GM12878 (cell line): ENCODE measurements around the gene ARPC1B. TPM values are rescaled to one million over a fixed set of nuclear protein-coding genes. Genes with fewer than 3 reads are reported as not detected.

Source experiments
- BACH1 ChIP-seq: fragments of 450-650 bp; IDR thresholded peaks from 2 replicates; pipeline ENCODE4 v1.6.1; 2017; ENCODE audit warnings: mild to moderate bottlenecking, borderline replicate concordance
- BCLAF1 ChIP-seq: fragments of 450-650 bp; IDR thresholded peaks from 2 replicates; pipeline ENCODE4 v1.6.1; 2017; ENCODE audit warnings: antibody characterized with exemption, mild to moderate bottlenecking, moderate library complexity
- BHLHE40 ChIP-seq, 2 experiments: fragments of 450-650 bp in 1 of 2; IDR thresholded peaks; 2 replicates each; pipeline ENCODE4 v1.6.1; 2011 to 2017; ENCODE audit warnings: low read depth in 2 of 2, borderline replicate concordance in 1 of 2, improper control_type of control experiment in 1 of 2, low read length in 1 of 2, mild to moderate bottlenecking in 1 of 2
- DPF2 ChIP-seq: fragments of 450-650 bp; IDR thresholded peaks from 2 replicates; pipeline ENCODE4 v1.6.1; 2017; ENCODE audit warnings: mild to moderate bottlenecking
- EGR1 ChIP-seq, 2 experiments: IDR thresholded peaks; 1 replicate in 1 of 2; 2 replicates in 1 of 2; pipeline ENCODE4 v1.6.1; 2011 to 2012; ENCODE audit warnings: low read depth in 2 of 2, low read length in 2 of 2, borderline replicate concordance in 1 of 2, mild to moderate bottlenecking in 1 of 2, moderate library complexity in 1 of 2
- GATAD2B ChIP-seq: fragments of 450-650 bp; conservative IDR thresholded peaks from 2 replicates; pipeline ENCODE4 v1.6.1; 2017; ENCODE audit warnings: low read depth, mild to moderate bottlenecking, moderate library complexity
- IKZF1 ChIP-seq: fragments of 450-650 bp; conservative IDR thresholded peaks from 2 replicates; pipeline ENCODE4 v1.6.1; 2017; ENCODE audit warnings: antibody characterized with exemption, mild to moderate bottlenecking
- MEF2B ChIP-seq: fragments of 450-650 bp; IDR thresholded peaks from 2 replicates; pipeline ENCODE4 v1.6.1; 2018; ENCODE audit warnings: mild to moderate bottlenecking, moderate library complexity; ENCODE audit not compliant: partially characterized antibody, poor library complexity, severe bottlenecking
- MTA3 ChIP-seq: IDR thresholded peaks from 2 replicates; pipeline ENCODE4 v1.6.1; 2012; ENCODE audit warnings: low read length, inconsistent platforms, borderline replicate concordance
- MXI1 ChIP-seq: fragments of 150-350 bp; IDR thresholded peaks from 2 replicates; pipeline ENCODE4 v1.6.1; 2011; ENCODE audit warnings: low read depth, mild to moderate bottlenecking, inconsistent platforms, low read length, improper control_type of control experiment
- NR2F1 ChIP-seq: fragments of 450-650 bp; conservative IDR thresholded peaks from 2 replicates; pipeline ENCODE4 v1.6.1; 2017; ENCODE audit warnings: mild to moderate bottlenecking
- POLR2AphosphoS2 ChIP-seq: IDR thresholded peaks from 2 replicates; pipeline ENCODE4 v1.6.1; 2011; ENCODE audit warnings: low read depth, mild to moderate bottlenecking, low read length, improper control_type of control experiment, moderate library complexity
- POLR2AphosphoS5 ChIP-seq: IDR thresholded peaks from 2 replicates; pipeline ENCODE4 v1.6.1; 2011; ENCODE audit warnings: mild to moderate bottlenecking, low read length, inconsistent platforms
- SIN3A ChIP-seq: IDR thresholded peaks from 2 replicates; pipeline ENCODE4 v1.6.1; 2012; ENCODE audit warnings: low read depth, low read length, improper control_type of control experiment
- SMAD5 ChIP-seq: IDR thresholded peaks from 2 replicates; pipeline ENCODE4 v1.6.1; 2016; ENCODE audit warnings: antibody characterized with exemption, low read depth
- SP1 ChIP-seq: IDR thresholded peaks from one replicate; pipeline ENCODE4 v1.6.1; 2011; ENCODE audit warnings: low read depth, low read length
- TAF1 ChIP-seq: IDR thresholded peaks from 2 replicates; pipeline ENCODE4 v1.6.1; 2011; ENCODE audit warnings: mild to moderate bottlenecking, low read depth, low read length, borderline replicate concordance
- TCF12 ChIP-seq: IDR thresholded peaks from 2 replicates; pipeline ENCODE4 v1.6.1; 2011; ENCODE audit warnings: low read depth, mild to moderate bottlenecking, low read length
- polyA plus RNA-seq, 11 experiments: library from polyadenylated mRNA; depleted of rRNA in 4 of 11; unstranded in 6 of 11; stranded (reverse) in 5 of 11; fragments of >200 nt; fragmentation: Nextera tagmentation in 4 of 11; fragmentation: Illumina TruSeq in 1 of 11; extraction: Ambion mirVana in 4 of 11; extraction: Trizol in 1 of 11; gene quantifications; 1 replicate in 1 of 11; 2 replicates in 10 of 11; pipeline versions ENCODE4 v1.2.1 to v1.2.3, GENCODE V29; 2011 to 2016; ENCODE audit warnings: inconsistent platforms in 2 of 11, missing spikeins in 2 of 11, low read depth in 1 of 11
- total RNA-seq, 4 experiments: library from RNA; depleted of rRNA in 3 of 4; stranded (reverse); fragments of >200 nt in 3 of 4; fragmentation: Illumina TruSeq in 1 of 4; extraction: Trizol in 1 of 4; gene quantifications; 2 replicates each; pipeline versions ENCODE4 v1.2.1 to v1.2.3, GENCODE V29; 2013 to 2021
- TF ChIP-seq, protein P1 (sequence below), 3 experiments: IDR thresholded peaks in 2 of 3; conservative IDR thresholded peaks in 1 of 3; 2 replicates each; pipeline ENCODE4 v1.5.1; 2011; ENCODE audit warnings: low read depth in 3 of 3, low read length in 3 of 3, mild to moderate bottlenecking in 3 of 3, control low read depth in 2 of 3, moderate library complexity in 2 of 3, inconsistent platforms in 1 of 3, mixed read lengths in 1 of 3; ENCODE audit not compliant: control insufficient read depth in 2 of 3, insufficient read depth in 1 of 3; ENCODE audit errors: extremely low read depth in 1 of 3

Gene ARPC1B
- total and polyA plus RNA-seq, 10 of the 15 experiments (the other 5 are each of a cell fraction or from before 2014, with no cell fraction given): 14.1 to 762 (median 387) TPM

DNA sequence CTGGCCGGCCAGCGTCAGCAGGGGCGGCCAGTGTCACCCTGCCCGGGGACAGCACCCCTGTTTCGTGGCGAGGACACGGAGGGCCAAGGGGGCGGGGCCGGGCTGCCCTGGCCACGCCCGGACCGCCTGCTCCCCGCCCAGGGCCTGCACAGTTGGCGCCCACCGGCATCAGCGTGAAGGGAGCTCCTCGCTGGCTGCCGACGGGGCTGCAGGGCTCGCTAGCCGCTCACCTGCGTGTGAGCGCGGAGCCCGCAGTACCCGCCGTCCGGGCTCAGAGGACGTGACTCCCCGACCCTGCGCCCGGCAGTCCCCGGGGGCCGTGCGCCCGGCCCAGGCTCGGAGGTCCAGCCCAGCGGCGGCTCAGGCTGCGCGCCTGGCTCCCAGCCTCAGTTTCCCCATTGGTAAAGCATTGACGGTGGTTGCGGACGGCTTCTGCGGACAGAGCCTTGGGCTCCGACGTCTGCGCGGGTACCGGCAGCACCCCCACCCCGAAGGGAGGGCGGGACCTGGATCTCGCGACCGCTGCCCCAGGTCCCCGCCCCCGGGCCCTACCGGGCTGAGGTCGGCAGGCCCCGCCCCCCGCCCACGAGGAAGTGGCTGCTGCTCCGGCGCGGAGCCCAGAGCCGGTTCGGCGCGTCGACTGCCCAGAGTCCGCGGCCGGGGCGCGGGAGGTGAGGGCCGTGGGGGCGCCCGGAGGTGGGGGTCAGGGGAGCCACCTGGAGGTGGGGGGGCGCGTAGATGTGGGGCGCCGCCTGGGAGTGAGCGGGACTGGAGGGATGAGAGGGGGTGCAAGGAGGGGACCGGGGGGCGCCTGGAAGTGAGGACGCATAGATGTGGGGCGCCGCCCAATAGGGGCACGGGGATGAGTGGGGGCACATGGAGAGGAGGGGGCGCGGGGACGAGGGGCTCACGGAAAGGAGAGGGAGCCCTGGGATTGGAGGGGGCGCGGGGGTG, at the start of gene ARPC1B (continued):
- peak; percentile 94 for TF ChIP-seq IKZF1
- TF ChIP-seq SMAD5: peak; percentile 91
- peak; percentile 43 for TF ChIP-seq BACH1
- TF ChIP-seq BHLHE40 (IDR thresholded peaks at IDR 0.05; ENCODE audit: borderline replicate concordance in 1 of 2, low read depth in 2 of 2, low read length in 1 of 2): peak in 1 of 2 experiments; percentile 47; a peak in 1 of 4 replicates
- peak; percentile 78 for TF ChIP-seq DPF2
- no peak for TF ChIP-seq SIN3A
- peak; percentile 79; the same call in 1 of the 2 replicates for TF ChIP-seq NR2F1
- peak in 1 of 2 experiments; percentile 97; a peak in 2 of 3 replicates for TF ChIP-seq EGR1 (IDR thresholded peaks at IDR 0.05; ENCODE audit: borderline replicate concordance in 1 of 2, low read depth in 2 of 2, low read length in 2 of 2)
- TF ChIP-seq TCF12: 0 out of 2 replicates have a peak, but pooled peaks have one; percentile 2
- peak; percentile 82 for TF ChIP-seq GATAD2B
- TF ChIP-seq BCLAF1: no peak
- peak; percentile 15; the same call in 1 of the 2 replicates for TF ChIP-seq MXI1
- peak; percentile 74; the same call in 1 of the 2 replicates for TF ChIP-seq POLR2AphosphoS2
- TF ChIP-seq SP1: peak; percentile 5
- TF ChIP-seq TAF1: peak; percentile 70; the same call in 1 of the 2 replicates
- peak; percentile 63; the same call in 1 of the 2 replicates for TF ChIP-seq POLR2AphosphoS5
- TF ChIP-seq MEF2B: peak; percentile 48
- TF ChIP-seq, protein P1, sequence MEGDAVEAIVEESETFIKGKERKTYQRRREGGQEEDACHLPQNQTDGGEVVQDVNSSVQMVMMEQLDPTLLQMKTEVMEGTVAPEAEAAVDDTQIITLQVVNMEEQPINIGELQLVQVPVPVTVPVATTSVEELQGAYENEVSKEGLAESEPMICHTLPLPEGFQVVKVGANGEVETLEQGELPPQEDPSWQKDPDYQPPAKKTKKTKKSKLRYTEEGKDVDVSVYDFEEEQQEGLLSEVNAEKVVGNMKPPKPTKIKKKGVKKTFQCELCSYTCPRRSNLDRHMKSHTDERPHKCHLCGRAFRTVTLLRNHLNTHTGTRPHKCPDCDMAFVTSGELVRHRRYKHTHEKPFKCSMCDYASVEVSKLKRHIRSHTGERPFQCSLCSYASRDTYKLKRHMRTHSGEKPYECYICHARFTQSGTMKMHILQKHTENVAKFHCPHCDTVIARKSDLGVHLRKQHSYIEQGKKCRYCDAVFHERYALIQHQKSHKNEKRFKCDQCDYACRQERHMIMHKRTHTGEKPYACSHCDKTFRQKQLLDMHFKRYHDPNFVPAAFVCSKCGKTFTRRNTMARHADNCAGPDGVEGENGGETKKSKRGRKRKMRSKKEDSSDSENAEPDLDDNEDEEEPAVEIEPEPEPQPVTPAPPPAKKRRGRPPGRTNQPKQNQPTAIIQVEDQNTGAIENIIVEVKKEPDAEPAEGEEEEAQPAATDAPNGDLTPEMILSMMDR (IDR thresholded peaks at IDR 0.05 in 2 of 3, conservative IDR thresholded peaks at IDR 0.05 in 1 of 3; ENCODE audit: control insufficient read depth in 2 of 3, extremely low read depth in 1 of 3, insufficient read depth in 1 of 3, low read depth in 3 of 3, low read length in 3 of 3): no peak
- TF ChIP-seq MTA3: no peak
